Kidney epithelial cell (primary cell): Measurements from ENCODE around the gene MTF2. TPM values are rescaled to one million over a fixed set of nuclear protein-coding genes. Genes with fewer than 3 reads are reported as not detected.

ENCODE experiments used
- DNase-seq: peaks from one replicate; pipeline ENCODE4 v3.0.0-alpha.2; 2010; ENCODE audit warnings: low read depth
- H3K27me3 ChIP-seq: 2 replicates; pipeline ENCODE4 v1.6.0; 2011; ENCODE audit warnings: low read length; ENCODE audit not compliant: control insufficient read depth, insufficient read depth
- H3K36me3 ChIP-seq: 2 replicates; pipeline ENCODE4 v1.5.1; 2011; ENCODE audit warnings: low read length; ENCODE audit not compliant: control insufficient read depth, insufficient read depth
- H3K4me3 ChIP-seq: 2 replicates; pipeline ENCODE4 v1.5.1; 2011; ENCODE audit warnings: low read depth, mild to moderate bottlenecking, control low read depth, low read length
- CTCF ChIP-seq: IDR thresholded peaks from 2 replicates; pipeline ENCODE4 v1.5.1; 2011; ENCODE audit warnings: mild to moderate bottlenecking, moderate library complexity, low read length, control low read depth, inconsistent platforms; ENCODE audit not compliant: insufficient read depth, poor library complexity, severe bottlenecking
- total RNA-seq: library from RNA; depleted of rRNA; stranded (reverse); fragments of >200 nt; gene quantifications from 2 replicates; pipeline ENCODE4 v1.2.3, GENCODE V29; 2015

Gene MTF2
- total RNA-seq, 1 donor from 2014 or later: 18.1 TPM

GRCh38 chr1:93083979-93084378 lies 4.9 kb downstream of the MTF2 start:
- TF ChIP-seq CTCF: no peak
- Histone ChIP-seq H3K4me3 (no peak overlapping the region), H3K36me3 (no peaks in the 10 kb centered on the region), H3K27me3 (no peaks in the 10 kb centered on the region)
- DNase-seq: no peak

- DNase-seq: no peak
These were observed 8.4 kb downstream of the MTF2 start for GRCh38 chr1:93087532-93087931.

GRCh38 chr1:93093332-93094006 lies 14.4 kb downstream of the MTF2 start:
- no peaks in the 10 kb centered on the region for H3K36me3 ChIP-seq
- no peak for DNase-seq
- no peak for TF ChIP-seq CTCF
- no peak overlapping the region for H3K4me3 ChIP-seq
- H3K27me3 ChIP-seq: no peaks in the 10 kb centered on the region

More at GRCh38 chr1:93087532-93087931, 8.4 kb downstream of the MTF2 start:
- H3K27me3 ChIP-seq: no peaks in the 10 kb centered on the region
- no peak overlapping the region for H3K4me3 ChIP-seq
- no peak for TF ChIP-seq CTCF
- no peaks in the 10 kb centered on the region for H3K36me3 ChIP-seq

GRCh38 chr1:93095804-93096585 lies 16.9 kb downstream of the MTF2 start:
- TF ChIP-seq CTCF: no peak
- no peaks in the 10 kb centered on the region for H3K27me3 ChIP-seq
- no peak overlapping the region for H3K4me3 ChIP-seq
- no peaks in the 10 kb centered on the region for H3K36me3 ChIP-seq
- no peak for DNase-seq

GRCh38 chr1:93102142-93102541 lies 23.1 kb downstream of the MTF2 start:
- no peaks in the 10 kb centered on the region for H3K27me3 ChIP-seq
- no peak for DNase-seq
- H3K36me3 ChIP-seq: no peaks in the 10 kb centered on the region
- no peak overlapping the region for H3K4me3 ChIP-seq
- no peak for TF ChIP-seq CTCF
